HUES64 (cell line): Measurements from ENCODE around the gene ADGRG1.

Source experiments
- H3K27ac ChIP-seq: 2 replicates; pipeline ENCODE4 v1.7.0; 2013; ENCODE audit warnings: low read depth, low read length, inconsistent platforms
- H3K27me3 ChIP-seq: 2 replicates; pipeline ENCODE4 v1.6.1; 2013; ENCODE audit warnings: mild to moderate bottlenecking, low read length; ENCODE audit not compliant: insufficient read depth
- H3K36me3 ChIP-seq: 2 replicates; pipeline ENCODE4 v1.6.1; 2013; ENCODE audit warnings: mild to moderate bottlenecking, low read length; ENCODE audit not compliant: insufficient read depth
- H3K4me1 ChIP-seq: 2 replicates; pipeline ENCODE4 v1.6.1; 2013; ENCODE audit warnings: mild to moderate bottlenecking, low read length, moderate library complexity; ENCODE audit not compliant: insufficient read depth
- H3K4me3 ChIP-seq: 2 replicates; pipeline ENCODE4 v1.5.1; 2013; ENCODE audit warnings: mild to moderate bottlenecking, low read length, moderate library complexity
- H3K9ac ChIP-seq: 2 replicates; pipeline ENCODE4 v1.6.1; 2013; ENCODE audit warnings: mild to moderate bottlenecking, low read depth, low read length
- H3K9me3 ChIP-seq: 2 replicates; pipeline ENCODE4 v1.6.1; 2013; ENCODE audit warnings: low read depth, low read length; ENCODE audit not compliant: insufficient read depth
- WGBS: fragments of 150-250, 120-280 bp; methylation state at CpG from one replicate; pipeline ENCODE4 v1.1.7; 2013; ENCODE audit warnings: missing lambda C conversion rate; 5-methylcytosine and 5-hydroxymethylcytosine counted together

The ADGRG1 gene

GRCh38 chr16:57614944-57615343 is 13.5 kb upstream of the ADGRG1 start:
- WGBS, result 91% methylated on average over 9 of the region's 9 CpGs
- Histone ChIP-seq H3K4me1 (no peaks in the 10 kb centered on the region), H3K9me3 (no peaks in the 10 kb centered on the region), H3K36me3 (no peaks in the 10 kb centered on the region), H3K9ac (no peak overlapping the region), H3K27me3 (no peaks in the 10 kb centered on the region), H3K4me3 (no peak overlapping the region), H3K27ac (no peak overlapping the region)

GRCh38 chr16:57615813-57616212 is 12.6 kb upstream of the ADGRG1 start:
- WGBS, result 92% methylated on average over 10 of the region's 10 CpGs
- H3K27ac ChIP-seq, result no peak overlapping the region
- H3K9ac ChIP-seq, result no peak overlapping the region
- no peaks in the 10 kb centered on the region for H3K9me3 ChIP-seq
- no peaks in the 10 kb centered on the region for H3K27me3 ChIP-seq
- H3K4me1 ChIP-seq, result 0 out of 2 replicates have a peak, but pooled peaks cover 7% of the 10 kb centered on the region
- H3K36me3 ChIP-seq, result no peaks in the 10 kb centered on the region
- no peak overlapping the region for H3K4me3 ChIP-seq

GRCh38 chr16:57616241-57616640 is 12.2 kb upstream of the ADGRG1 start:
- Histone ChIP-seq H3K9ac (no peak overlapping the region), H3K27ac (no peak overlapping the region), H3K36me3 (no peaks in the 10 kb centered on the region), H3K4me1 (0 out of 2 replicates have a peak, but pooled peaks cover 7% of the 10 kb centered on the region), H3K27me3 (no peaks in the 10 kb centered on the region), H3K9me3 (no peaks in the 10 kb centered on the region), H3K4me3 (no peak overlapping the region)
- WGBS, result 92% methylated on average over 7 of the region's 7 CpGs

GRCh38 chr16:57616876-57617275 is 11.6 kb upstream of the ADGRG1 start:
- H3K4me1 ChIP-seq, result 0 out of 2 replicates have a peak, but pooled peaks cover 7% of the 10 kb centered on the region
- H3K4me3 ChIP-seq, result no peak overlapping the region
- WGBS, result 93% methylated on average over 2 of the region's 4 CpGs
- no peaks in the 10 kb centered on the region for H3K36me3 ChIP-seq
- no peaks in the 10 kb centered on the region for H3K27me3 ChIP-seq
- H3K9ac ChIP-seq, result no peak overlapping the region
- H3K27ac ChIP-seq, result no peak overlapping the region
- no peaks in the 10 kb centered on the region for H3K9me3 ChIP-seq

GRCh38 chr16:57617604-57618111 is 10.8 kb upstream of the ADGRG1 start:
- H3K27ac ChIP-seq, result no peak overlapping the region
- no peak overlapping the region for H3K4me3 ChIP-seq
- H3K27me3 ChIP-seq, result no peaks in the 10 kb centered on the region
- H3K4me1 ChIP-seq, result 0 out of 2 replicates have a peak, but pooled peaks cover 7% of the 10 kb centered on the region
- H3K9me3 ChIP-seq, result no peaks in the 10 kb centered on the region
- H3K36me3 ChIP-seq, result no peaks in the 10 kb centered on the region
- H3K9ac ChIP-seq, result no peak overlapping the region
- 90% methylated on average over 8 of the region's 8 CpGs for WGBS

GRCh38 chr16:57618296-57619132 is 9.9 kb upstream of the ADGRG1 start:
- Histone ChIP-seq H3K9me3 (no peaks in the 10 kb centered on the region), H3K27me3 (no peaks in the 10 kb centered on the region), H3K27ac (no peak overlapping the region), H3K4me1 (peaks cover 7% of the 10 kb centered on the region; the same call in 1 of the 2 replicates), H3K36me3 (no peaks in the 10 kb centered on the region), H3K4me3 (no peak overlapping the region), H3K9ac (no peak overlapping the region)
- 90% methylated on average over 19 of the region's 19 CpGs for WGBS

GRCh38 chr16:57619133-57619605 is 9.3 kb upstream of the ADGRG1 start:
- no peaks in the 10 kb centered on the region for H3K36me3 ChIP-seq
- H3K9me3 ChIP-seq, result no peaks in the 10 kb centered on the region
- no peaks in the 10 kb centered on the region for H3K27me3 ChIP-seq
- H3K9ac ChIP-seq, result no peak overlapping the region
- no peak overlapping the region for H3K4me3 ChIP-seq
- H3K27ac ChIP-seq, result no peak overlapping the region
- 91% methylated on average over 8 of the region's 8 CpGs for whole genome bisulfite sequencing
- peaks cover 7% of the 10 kb centered on the region; the same call in 1 of the 2 replicates for H3K4me1 ChIP-seq

GRCh38 chr16:57619606-57620334 is 8.7 kb upstream of the ADGRG1 start:
- Histone ChIP-seq H3K9me3 (no peaks in the 10 kb centered on the region), H3K9ac (no peak overlapping the region), H3K4me3 (no peak overlapping the region), H3K36me3 (no peaks in the 10 kb centered on the region), H3K27me3 (no peaks in the 10 kb centered on the region), H3K4me1 (peaks cover 7% of the 10 kb centered on the region; the same call in 1 of the 2 replicates), H3K27ac (no peak overlapping the region)
- WGBS, result 87% methylated on average over 16 of the region's 16 CpGs

GRCh38 chr16:57620335-57621231 is 7.8 kb upstream of the ADGRG1 start:
- WGBS, result 85% methylated on average over 27 of the region's 27 CpGs
- peaks cover 7% of the 10 kb centered on the region; the same call in 1 of the 2 replicates for H3K4me1 ChIP-seq

GRCh38 chr16:57621521-57622271 is 6.7 kb upstream of the ADGRG1 start:
- H3K4me1 ChIP-seq, result peaks cover 7% of the 10 kb centered on the region; the same call in 1 of the 2 replicates
- H3K9me3 ChIP-seq, result no peaks in the 10 kb centered on the region
- no peaks in the 10 kb centered on the region for H3K27me3 ChIP-seq
- no peak overlapping the region for H3K27ac ChIP-seq
- no peaks in the 10 kb centered on the region for H3K36me3 ChIP-seq
- no peak overlapping the region for H3K4me3 ChIP-seq
- WGBS, result 89% methylated on average over 9 of the region's 10 CpGs
- no peak overlapping the region for H3K9ac ChIP-seq

More at GRCh38 chr16:57620335-57621231, 7.8 kb upstream of the ADGRG1 start:
- no peak overlapping the region for H3K9ac ChIP-seq
- no peak overlapping the region for H3K27ac ChIP-seq
- H3K27me3 ChIP-seq, result no peaks in the 10 kb centered on the region
- no peaks in the 10 kb centered on the region for H3K36me3 ChIP-seq
- H3K4me3 ChIP-seq, result no peak overlapping the region
- no peaks in the 10 kb centered on the region for H3K9me3 ChIP-seq
